ENCODE results near the gene FOXRED2. TPM values are rescaled to one million over a fixed set of nuclear protein-coding genes. Genes with fewer than 3 reads are reported as not detected.
A peak's percentile ranks its signal among the peaks of the same experiment; 100 is the strongest.

The FOXRED2 gene
- total RNA-seq, 1 experiment from 2014 or later, result 37.7 TPM

GRCh38 chr22:36460202-36460601, 46.6 kb downstream of the FOXRED2 start:
- DNase-seq (ENCODE audit: low read depth, low spot score) (no peak), ATAC-seq (no peak)
- intact Hi-C loops (cut with micrococcal nuclease; ENCODE audit: unreplicated experiment) (no loop called here), in situ Hi-C loops (cut with HindIII; ENCODE audit: low pct_unique_long_range_greater_than_20kb, low sequenced_read_pairs) (no loop called here)
- Histone ChIP-seq H3K4me3 (ENCODE audit: low read depth in 2 of 2, low read length in 2 of 2) (no peak overlapping the region), H3K4me1 (ENCODE audit: control insufficient read depth, insufficient read depth, low read length) (peaks cover 42% of the 10 kb centered on the region), H3K27me3 (ENCODE audit: control insufficient read depth, insufficient read depth, low read length) (no peaks in the 10 kb centered on the region), H3K9me3 (ENCODE audit: control insufficient read depth, insufficient read depth, low read depth, low read length) (no peaks in the 10 kb centered on the region), H3K36me3 (ENCODE audit: control insufficient read depth, insufficient read depth, low read length) (no peaks in the 10 kb centered on the region), H3K27ac (ENCODE audit: low read length) (peak overlapping the region; percentile 5; the same call in 1 of the 2 replicates)
- TF ChIP-seq TCF7L2 (IDR thresholded peaks at IDR 0.05; ENCODE audit: low read depth, low read length), result no peak
- TF ChIP-seq CTCF (IDR thresholded peaks at IDR 0.05), result no peak
- TF ChIP-seq REST (IDR thresholded peaks at IDR 0.05; ENCODE audit: insufficient read depth in 1 of 2, low read depth in 2 of 2, low read length in 1 of 2), result no peak
- TF ChIP-seq SIN3A (IDR thresholded peaks at IDR 0.05; ENCODE audit: borderline replicate concordance, insufficient read depth, low read depth, low read length), result no peak
- TF ChIP-seq POLR2AphosphoS5 (IDR thresholded peaks at IDR 0.05; ENCODE audit: low read depth, low read length), result no peak
- CTCF ChIA-PET, result no interaction called here
- POLR2A ChIA-PET, result no interaction called here
- BruUV-seq (replicated peaks), result no TSS peak

DNA sequence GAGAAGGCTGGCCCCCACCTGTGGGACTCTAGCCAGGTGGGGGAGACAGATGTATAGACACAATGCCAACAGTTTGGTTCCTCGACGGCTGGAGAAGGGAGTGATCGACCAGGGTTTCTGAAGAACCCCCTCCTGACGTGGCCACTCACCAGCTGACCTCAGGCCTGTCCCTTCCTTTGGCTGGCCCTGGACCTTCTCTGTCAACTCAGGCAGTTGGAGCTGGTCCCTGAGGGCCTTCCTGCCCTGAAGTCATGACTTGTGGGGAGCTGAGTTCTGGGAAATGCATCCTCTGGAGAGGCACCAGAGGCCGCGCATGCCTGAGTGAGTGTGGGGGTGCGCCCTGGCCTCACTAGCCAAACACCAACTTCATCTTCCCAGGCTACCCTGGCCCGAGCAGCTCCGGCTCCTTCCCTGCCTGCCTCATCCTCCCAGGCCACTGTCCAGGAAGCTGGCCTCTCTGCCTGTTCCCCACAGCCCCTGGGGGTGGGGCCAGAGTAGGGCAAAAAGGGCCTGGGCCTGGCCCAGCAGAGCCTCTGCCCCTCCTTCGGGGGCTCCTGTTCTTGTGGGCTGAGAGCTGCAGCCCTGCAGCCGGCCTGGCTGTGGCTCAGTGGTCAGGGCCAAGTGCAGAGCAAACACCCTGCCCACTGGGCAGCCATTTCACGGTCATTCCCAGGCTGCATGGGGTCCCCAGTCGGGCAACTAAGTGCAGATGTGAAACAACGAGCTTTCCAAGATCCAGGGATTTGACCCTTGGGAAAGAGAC, 49.0 kb downstream of the FOXRED2 start:
- intact Hi-C loops (cut with micrococcal nuclease; ENCODE audit: unreplicated experiment), result no loop called here
- no peaks in the 10 kb centered on the region for H3K27me3 ChIP-seq (ENCODE audit: control insufficient read depth, insufficient read depth, low read length)
- in situ Hi-C loops (cut with HindIII; ENCODE audit: low pct_unique_long_range_greater_than_20kb, low sequenced_read_pairs), result no loop called here
- BruUV-seq (replicated peaks), result no TSS peak
- H3K9me3 ChIP-seq (ENCODE audit: control insufficient read depth, insufficient read depth, low read depth, low read length), result no peaks in the 10 kb centered on the region
- TF ChIP-seq CTCF (IDR thresholded peaks at IDR 0.05) (no peak), SIN3A (IDR thresholded peaks at IDR 0.05; ENCODE audit: borderline replicate concordance, insufficient read depth, low read depth, low read length) (no peak), POLR2AphosphoS5 (IDR thresholded peaks at IDR 0.05; ENCODE audit: low read depth, low read length) (no peak)
- ATAC-seq, result no peak
- peaks cover 39% of the 10 kb centered on the region for H3K4me1 ChIP-seq (ENCODE audit: control insufficient read depth, insufficient read depth, low read length)
- H3K27ac ChIP-seq (ENCODE audit: low read length), result peak overlapping the region; percentile 71; the same call in 1 of the 2 replicates
- POLR2A ChIA-PET, result no interaction called here
- DNase-seq (ENCODE audit: low read depth, low spot score), result no peak
- CTCF ChIA-PET, result no interaction called here
- H3K36me3 ChIP-seq (ENCODE audit: control insufficient read depth, insufficient read depth, low read length), result no peaks in the 10 kb centered on the region
- no peak overlapping the region for H3K4me3 ChIP-seq (ENCODE audit: low read depth in 2 of 2, low read length in 2 of 2)

All from Panc1 (cell line).